ENCODE data around the gene ZNF92.
"Not testable (repeated sequence)": the region's sequence is repeated elsewhere in the genome, so short reads cannot be mapped to it uniquely, and the experiment has no call there.

The ZNF92 gene

GRCh38 chr7:65409363-65409762 is 35.7 kb downstream of the ZNF92 start:
- H3K9me3 ChIP-seq (ENCODE audit: control insufficient read depth, insufficient read depth, low read length) = peaks cover 13% of the 10 kb centered on the region; the same call in 1 of the 2 replicates
- H3K4me1 ChIP-seq (ENCODE audit: control insufficient read depth, low read length) = no peaks in the 10 kb centered on the region
- H3K4me2 ChIP-seq (ENCODE audit: low read length) = no peak overlapping the region
- H3K36me3 ChIP-seq (ENCODE audit: control insufficient read depth, low read length) = no peaks in the 10 kb centered on the region
- no peak overlapping the region for H3K4me3 ChIP-seq (ENCODE audit: low read length)
- no peak for TF ChIP-seq EZH2phosphoT487 (IDR thresholded peaks at IDR 0.05; ENCODE audit: borderline replicate concordance, low read length)
- TF ChIP-seq, protein P1, sequence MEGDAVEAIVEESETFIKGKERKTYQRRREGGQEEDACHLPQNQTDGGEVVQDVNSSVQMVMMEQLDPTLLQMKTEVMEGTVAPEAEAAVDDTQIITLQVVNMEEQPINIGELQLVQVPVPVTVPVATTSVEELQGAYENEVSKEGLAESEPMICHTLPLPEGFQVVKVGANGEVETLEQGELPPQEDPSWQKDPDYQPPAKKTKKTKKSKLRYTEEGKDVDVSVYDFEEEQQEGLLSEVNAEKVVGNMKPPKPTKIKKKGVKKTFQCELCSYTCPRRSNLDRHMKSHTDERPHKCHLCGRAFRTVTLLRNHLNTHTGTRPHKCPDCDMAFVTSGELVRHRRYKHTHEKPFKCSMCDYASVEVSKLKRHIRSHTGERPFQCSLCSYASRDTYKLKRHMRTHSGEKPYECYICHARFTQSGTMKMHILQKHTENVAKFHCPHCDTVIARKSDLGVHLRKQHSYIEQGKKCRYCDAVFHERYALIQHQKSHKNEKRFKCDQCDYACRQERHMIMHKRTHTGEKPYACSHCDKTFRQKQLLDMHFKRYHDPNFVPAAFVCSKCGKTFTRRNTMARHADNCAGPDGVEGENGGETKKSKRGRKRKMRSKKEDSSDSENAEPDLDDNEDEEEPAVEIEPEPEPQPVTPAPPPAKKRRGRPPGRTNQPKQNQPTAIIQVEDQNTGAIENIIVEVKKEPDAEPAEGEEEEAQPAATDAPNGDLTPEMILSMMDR (IDR thresholded peaks at IDR 0.05; ENCODE audit: low read depth, low read length, poor library complexity, severe bottlenecking) = no peak
- H4K20me1 ChIP-seq (ENCODE audit: control insufficient read depth, insufficient read depth, low read depth, low read length) = no peaks in the 10 kb centered on the region
- H3K27me3 ChIP-seq (ENCODE audit: control insufficient read depth, low read length) = no peaks in the 10 kb centered on the region
- no peak overlapping the region for H3K27ac ChIP-seq (ENCODE audit: low read depth, low read length)
- H3K9me2 ChIP-seq (replicated peaks; ENCODE audit: control insufficient read depth, low read length) = no peaks in the 10 kb centered on the region
- H3F3A ChIP-seq (ENCODE audit: control insufficient read depth, insufficient read depth) = peaks cover 6% of the 10 kb centered on the region; the same call in 1 of the 2 replicates
- H3K79me2 ChIP-seq (ENCODE audit: control insufficient read depth, low read length) = no peaks in the 10 kb centered on the region

GRCh38 chr7:65411249-65411648 is 37.6 kb downstream of the ZNF92 start:
- no peaks in the 10 kb centered on the region for H3K9me2 ChIP-seq (replicated peaks; ENCODE audit: control insufficient read depth, low read length)

GRCh38 chr7:65422670-65423069 is 49.0 kb downstream of the ZNF92 start:
- Histone ChIP-seq H3K9me3 (ENCODE audit: control insufficient read depth, insufficient read depth, low read length) (peaks cover 20% of the 10 kb centered on the region; the same call in 1 of the 2 replicates), H3K36me3 (ENCODE audit: control insufficient read depth, low read length) (no peaks in the 10 kb centered on the region), H3K4me1 (ENCODE audit: control insufficient read depth, low read length) (no peaks in the 10 kb centered on the region), H3K27ac (ENCODE audit: low read depth, low read length) (no peak overlapping the region), H3K9me2 (replicated peaks; ENCODE audit: control insufficient read depth, low read length) (no peaks in the 10 kb centered on the region), H3K4me2 (ENCODE audit: low read length) (no peak overlapping the region), H3K79me2 (ENCODE audit: control insufficient read depth, low read length) (no peaks in the 10 kb centered on the region), H3K27me3 (ENCODE audit: control insufficient read depth, low read length) (no peaks in the 10 kb centered on the region), H3F3A (ENCODE audit: control insufficient read depth, insufficient read depth) (no peaks in the 10 kb centered on the region), H3K4me3 (ENCODE audit: low read length) (no peak overlapping the region), H4K20me1 (ENCODE audit: control insufficient read depth, insufficient read depth, low read depth, low read length) (no peaks in the 10 kb centered on the region)
- TF ChIP-seq, protein P1 (IDR thresholded peaks at IDR 0.05; ENCODE audit: low read depth, low read length, poor library complexity, severe bottlenecking) = no peak
- TF ChIP-seq EZH2phosphoT487 (IDR thresholded peaks at IDR 0.05; ENCODE audit: borderline replicate concordance, low read length) = no peak

More at GRCh38 chr7:65411249-65411648, 37.6 kb downstream of the ZNF92 start:
- Histone ChIP-seq H3K4me2 (ENCODE audit: low read length) (no peak overlapping the region), H3K4me3 (ENCODE audit: low read length) (no peak overlapping the region), H4K20me1 (ENCODE audit: control insufficient read depth, insufficient read depth, low read depth, low read length) (no peaks in the 10 kb centered on the region), H3K27ac (ENCODE audit: low read depth, low read length) (no peak overlapping the region), H3K4me1 (ENCODE audit: control insufficient read depth, low read length) (no peaks in the 10 kb centered on the region), H3K36me3 (ENCODE audit: control insufficient read depth, low read length) (no peaks in the 10 kb centered on the region), H3K79me2 (ENCODE audit: control insufficient read depth, low read length) (no peaks in the 10 kb centered on the region), H3F3A (ENCODE audit: control insufficient read depth, insufficient read depth) (no peaks in the 10 kb centered on the region), H3K27me3 (ENCODE audit: control insufficient read depth, low read length) (no peaks in the 10 kb centered on the region), H3K9me3 (ENCODE audit: control insufficient read depth, insufficient read depth, low read length) (no peaks in the 10 kb centered on the region)
- TF ChIP-seq, protein P1 (IDR thresholded peaks at IDR 0.05; ENCODE audit: low read depth, low read length, poor library complexity, severe bottlenecking) = no peak
- TF ChIP-seq EZH2phosphoT487 (IDR thresholded peaks at IDR 0.05; ENCODE audit: borderline replicate concordance, low read length) = no peak

DNA sequence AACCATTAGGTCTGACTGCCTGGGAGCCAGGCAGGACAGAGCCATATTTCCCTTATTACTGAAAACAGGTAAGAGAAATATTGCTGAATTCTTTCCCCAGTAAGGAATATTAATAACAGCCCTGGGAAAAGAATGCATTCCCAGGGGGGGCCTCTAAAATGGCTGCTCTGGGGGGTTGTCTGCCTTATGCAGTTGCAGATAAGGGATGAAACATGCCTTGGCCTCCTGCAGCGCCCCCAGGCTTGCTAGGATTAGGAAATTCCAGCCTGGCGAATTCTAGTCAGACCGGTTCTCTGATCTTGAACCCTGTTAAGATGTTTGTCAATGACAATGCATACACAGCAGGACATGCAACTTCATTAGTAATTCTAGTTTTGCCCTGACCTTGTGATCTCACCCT is 49.6 kb downstream of the ZNF92 start:
- not testable (repeated sequence) for H3F3A ChIP-seq (ENCODE audit: control insufficient read depth, insufficient read depth); H3K27me3 ChIP-seq (ENCODE audit: control insufficient read depth, low read length); H3K79me2 ChIP-seq (ENCODE audit: control insufficient read depth, low read length); H4K20me1 ChIP-seq (ENCODE audit: control insufficient read depth, insufficient read depth, low read depth, low read length); H3K36me3 ChIP-seq (ENCODE audit: control insufficient read depth, low read length); H3K4me1 ChIP-seq (ENCODE audit: control insufficient read depth, low read length); H3K9me2 ChIP-seq (replicated peaks; ENCODE audit: control insufficient read depth, low read length); H3K4me2 ChIP-seq (ENCODE audit: low read length); H3K4me3 ChIP-seq (ENCODE audit: low read length); H3K27ac ChIP-seq (ENCODE audit: low read depth, low read length)
- peaks cover 20% of the 10 kb centered on the region; the same call in 1 of the 2 replicates for H3K9me3 ChIP-seq (ENCODE audit: control insufficient read depth, insufficient read depth, low read length)
